HepG2 (cell line): ENCODE measurements around the gene GJC2. TPM values are rescaled to one million over a fixed set of nuclear protein-coding genes. Genes with fewer than 3 reads are reported as not detected.

Source experiments
- ATAC-seq: fragments of 200-7000 bp; cut with Tn5 transposase; 3 replicates; pipeline ENCODE4 v1.9.1; 2020; ENCODE audit warnings: mild to moderate bottlenecking, moderate library complexity
- BruUV-seq: library from RNA; stranded (reverse); fragments of 400-500 nt; replicated peaks from 2 replicates; lab custom pipeline; 2021; lab: Mats Ljungman, UMichigan
- CTCF ChIA-PET: fragments of 300-600 bp; formaldehyde crosslinking; extraction: SDS; loops from one replicate; lab custom pipeline; 2021; ENCODE audit warnings: low total read pairs, inconsistent platforms, low intra/inter-chr PET ratio; lab: Yijun Ruan, JAX
- POLR2A ChIA-PET: fragments of 350-600 bp; sonication (Branson Sonifier 250); formaldehyde crosslinking; loops from one replicate; lab custom pipeline; 2020; ENCODE audit warnings: antibody characterized with exemption, inconsistent platforms; lab: Yijun Ruan, JAX
- DNase-seq: peaks from one replicate; pipeline ENCODE4 v3.0.0-alpha.2; 2015; ENCODE audit warnings: low spot score
- FAIRE-seq: peaks from 3 replicates; lab custom pipeline; 2011; peaks lifted over from hg19 to GRCh38; lab: Jason Lieb, UNC
- H2AFZ ChIP-seq: one replicate; pipeline ENCODE4 v1.6.1; 2011; ENCODE audit warnings: low read length, inconsistent platforms
- H3K27ac ChIP-seq: fragments of 300-600 bp; 3 replicates; pipeline ENCODE4 v1.8.0; 2011; ENCODE audit warnings: mixed run types, mild to moderate bottlenecking, mixed read lengths, low read length, inconsistent platforms; ENCODE audit not compliant: insufficient read depth; ENCODE audit errors: extremely low read length
- H3K27me3 ChIP-seq, 2 experiments: fragments of 200-600 bp in 1 of 2; 2 replicates in 1 of 2; 3 replicates in 1 of 2; pipeline versions ENCODE4 v1.6.0 to v1.8.0; 2011; ENCODE audit warnings: low read length in 2 of 2, mild to moderate bottlenecking in 2 of 2, moderate library complexity in 2 of 2, inconsistent platforms in 1 of 2; ENCODE audit not compliant: insufficient read depth in 2 of 2, control insufficient read depth in 1 of 2
- H3K36me3 ChIP-seq, 2 experiments: fragments of 200-600 bp in 1 of 2; replicated peaks in 1 of 2; 2 replicates in 1 of 2; 3 replicates in 1 of 2; pipeline versions ENCODE4 v1.5.1 to v1.8.0; 2011; ENCODE audit warnings: low read length in 2 of 2, inconsistent platforms in 1 of 2; ENCODE audit not compliant: insufficient read depth in 2 of 2, control insufficient read depth in 1 of 2
- H3K4me1 ChIP-seq: 2 replicates; pipeline ENCODE4 v1.5.1; 2012; ENCODE audit warnings: low read length, inconsistent platforms; ENCODE audit not compliant: insufficient read depth
- H3K4me2 ChIP-seq: 2 replicates; pipeline ENCODE4 v1.6.0; 2011; ENCODE audit warnings: low read depth, low read length, inconsistent platforms
- H3K4me3 ChIP-seq, 3 experiments: fragments of 200-600 bp in 1 of 3; sonication (generic), shearing (Covaris generic) in 1 of 3; replicated peaks in 1 of 3; 2 replicates each; pipeline ENCODE4 v1.5.1; 2011 to 2016; ENCODE audit warnings: low read length in 3 of 3, inconsistent platforms in 2 of 3, low read depth in 2 of 3, mild to moderate bottlenecking in 2 of 3, control low read depth in 1 of 3, mixed read lengths in 1 of 3; ENCODE audit not compliant: insufficient read depth in 1 of 3
- H3K79me2 ChIP-seq: one replicate; pipeline ENCODE4 v1.6.1; 2011; ENCODE audit warnings: low read length, inconsistent platforms; ENCODE audit not compliant: insufficient read depth
- H3K9ac ChIP-seq: 2 replicates; pipeline ENCODE4 v1.6.0; 2011; ENCODE audit warnings: mild to moderate bottlenecking, low read depth, low read length, inconsistent platforms; ENCODE audit not compliant: insufficient read depth
- H3K9me3 ChIP-seq: 2 replicates; pipeline ENCODE4 v1.5.1; 2012; ENCODE audit warnings: mild to moderate bottlenecking, low read length
- H4K20me1 ChIP-seq: 2 replicates; pipeline ENCODE4 v1.6.0; 2011; ENCODE audit warnings: inconsistent platforms, mild to moderate bottlenecking, low read length, moderate library complexity; ENCODE audit not compliant: insufficient read depth
- CEBPB ChIP-seq: IDR thresholded peaks from 2 replicates; pipeline ENCODE4 v1.6.1; 2011; ENCODE audit warnings: low read depth, low read length, improper control_type of control experiment, borderline replicate concordance
- MXD3 ChIP-seq: IDR thresholded peaks from 2 replicates; pipeline ENCODE4 v1.6.1; 2016; ENCODE audit warnings: mild to moderate bottlenecking, missing biosample characterization, missing genetic modification reagents
- NR2F1 ChIP-seq, 2 experiments: fragments of 450-650 bp in 1 of 2; formaldehyde crosslinking in 1 of 2; IDR thresholded peaks; 2 replicates each; pipeline versions ENCODE4 v1.5.0 to v1.6.1; 2016 to 2020; ENCODE audit warnings: mild to moderate bottlenecking in 1 of 2, missing compliant biosample characterization in 1 of 2, missing genetic modification reagents in 1 of 2, moderate library complexity in 1 of 2
- NR2F6 ChIP-seq, 2 experiments: IDR thresholded peaks; 2 replicates each; pipeline ENCODE4 v1.6.1; 2016; ENCODE audit warnings: antibody characterized with exemption in 1 of 2, mild to moderate bottlenecking in 1 of 2
- ZNF17 ChIP-seq: sonication (generic); formaldehyde crosslinking; IDR thresholded peaks from 2 replicates; pipeline ENCODE4 v1.5.0; 2020; ENCODE audit warnings: mild to moderate bottlenecking, missing genetic modification reagents
- WGBS: methylation state at CpG from one replicate; pipeline ENCODE4 v1.1.6; 2017; ENCODE audit warnings: low lambda C conversion rate; 5-methylcytosine and 5-hydroxymethylcytosine counted together
- in situ Hi-C: cut with HindIII; loops from 2 replicates; pipeline ENCODE4 v1.10.0; 2017; ENCODE audit warnings: low pct_unique_long_range_greater_than_20kb; ENCODE audit not compliant: extremely low pct_ligation_motif_present
- intact Hi-C: fragments of 100-400 bp; cut with micrococcal nuclease; formaldehyde crosslinking; loops from one replicate; pipeline ENCODE4 v1.10.0; 2022; ENCODE audit not compliant: unreplicated experiment
- polyA plus RNA-seq, 8 experiments: library from polyadenylated mRNA; depleted of rRNA in 3 of 8; stranded (reverse) in 7 of 8; unstranded in 1 of 8; fragments of >200 nt; fragmentation: Illumina TruSeq in 4 of 8; extraction: Trizol in 4 of 8; gene quantifications; 2 replicates each; pipeline versions ENCODE4 v1.2.1 to v1.2.3, GENCODE V29; 2011 to 2016; ENCODE audit warnings: low read depth in 4 of 8, missing spikeins in 1 of 8, mixed read lengths in 1 of 8; ENCODE audit not compliant: insufficient read depth in 1 of 8
- total RNA-seq, 5 experiments: library from RNA; depleted of rRNA; stranded (reverse); fragments of >200 nt; fragmentation: Illumina TruSeq; extraction: Trizol; gene quantifications; 2 replicates each; pipeline ENCODE4 v1.2.3, GENCODE V29; 2016; ENCODE audit warnings: low read depth in 1 of 5
- TF ChIP-seq, protein P1 (sequence below): IDR thresholded peaks from 2 replicates; pipeline ENCODE4 v1.6.1; 2016; ENCODE audit warnings: mild to moderate bottlenecking

The GJC2 gene
- total and polyA plus RNA-seq, 2 of the 13 experiments (the other 11 are each of a cell fraction or from before 2014, with no cell fraction given) = 1.6 to 3.8 TPM

DNA sequence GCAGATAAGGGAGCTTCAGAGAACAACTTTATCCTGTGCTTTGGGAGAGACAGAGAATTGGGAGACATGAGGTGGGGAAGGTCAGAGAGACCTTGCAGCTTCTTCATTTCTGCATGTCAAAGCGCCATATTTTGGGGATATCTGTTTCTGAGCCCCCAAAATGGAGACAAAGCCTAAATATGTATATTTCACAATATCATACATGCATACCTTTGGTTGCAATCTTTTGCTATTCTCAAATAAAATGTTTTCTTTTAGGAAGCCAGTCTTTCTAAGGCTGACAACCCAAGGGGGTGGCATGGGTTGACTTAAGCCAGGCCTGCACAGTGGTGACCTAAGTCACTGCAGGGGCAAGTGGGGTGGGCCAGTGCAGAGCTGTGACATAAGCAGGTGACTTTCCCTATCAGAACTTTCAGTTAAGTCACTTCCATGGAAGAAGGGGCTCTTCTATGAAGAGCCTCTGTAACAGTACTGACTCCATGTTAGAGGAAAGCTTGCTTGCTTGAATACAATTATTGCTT is 26.7 kb upstream of the GJC2 start:
- whole genome bisulfite sequencing = 0% methylated on average over 1 of the region's 1 CpG
- Histone ChIP-seq H3K79me2 (no peaks in the 10 kb centered on the region), H3K4me2 (no peak overlapping the region), H3K27ac (no peak overlapping the region), H3K4me1 (peaks cover 14% of the 10 kb centered on the region), H3K9me3 (peaks cover 8% of the 10 kb centered on the region), H4K20me1 (no peaks in the 10 kb centered on the region), H3K36me3 (no peaks in the 10 kb centered on the region), H3K27me3 (no peaks in the 10 kb centered on the region), H2AFZ (no peak overlapping the region), H3K4me3 (no peak overlapping the region), H3K9ac (no peak overlapping the region)
- intact Hi-C loops = no loop called here
- DNase-seq (no peak), FAIRE-seq (no peak), ATAC-seq (peak; percentile 41; the same call in 1 of the 3 replicates)
- in situ Hi-C loops = no loop called here
- ChIA-PET CTCF (no interaction called here), POLR2A (interaction anchor here (0.9 to 3.7 kb wide), 3 partner anchors 13 to 42 kb away, joined by 4 to 12 read pairs (median 11); partner anchors contain the start of gene IBA57)
- no TSS peak for BruUV-seq
- TF ChIP-seq ZNF17 (CRISPR knock-in tag) = no peak
- peak; percentile 47 to 66; a peak in 2 of 4 replicates for TF ChIP-seq NR2F1 (CRISPR knock-in tag; IDR thresholded peaks at IDR 0.05)
- TF ChIP-seq MXD3 (CRISPR knock-in tag) = no peak
- TF ChIP-seq NR2F6 (IDR thresholded peaks at IDR 0.05) = no peak
- peak; percentile 37; the same call in 1 of the 2 replicates for TF ChIP-seq NR2F6 (CRISPR knock-in tag; IDR thresholded peaks at IDR 0.05)
- TF ChIP-seq CEBPB = peak; percentile 34; the same call in 1 of the 2 replicates
- TF ChIP-seq, protein P1, sequence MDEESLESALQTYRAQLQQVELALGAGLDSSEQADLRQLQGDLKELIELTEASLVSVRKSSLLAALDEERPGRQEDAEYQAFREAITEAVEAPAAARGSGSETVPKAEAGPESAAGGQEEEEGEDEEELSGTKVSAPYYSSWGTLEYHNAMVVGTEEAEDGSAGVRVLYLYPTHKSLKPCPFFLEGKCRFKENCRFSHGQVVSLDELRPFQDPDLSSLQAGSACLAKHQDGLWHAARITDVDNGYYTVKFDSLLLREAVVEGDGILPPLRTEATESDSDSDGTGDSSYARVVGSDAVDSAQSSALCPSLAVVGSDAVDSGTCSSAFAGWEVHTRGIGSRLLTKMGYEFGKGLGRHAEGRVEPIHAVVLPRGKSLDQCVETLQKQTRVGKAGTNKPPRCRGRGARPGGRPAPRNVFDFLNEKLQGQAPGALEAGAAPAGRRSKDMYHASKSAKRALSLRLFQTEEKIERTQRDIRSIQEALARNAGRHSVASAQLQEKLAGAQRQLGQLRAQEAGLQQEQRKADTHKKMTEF (CRISPR knock-in tag) = 0 out of 2 replicates have a peak, but pooled peaks have one; percentile 6
